GM12878 (cell line): Measurements from ENCODE around the gene NGF. TPM values are rescaled to one million over a fixed set of nuclear protein-coding genes. Genes with fewer than 3 reads are reported as not detected.

Experiments
- ATAC-seq: fragments of 200-7000 bp; cut with Tn5 transposase; 3 replicates; pipeline ENCODE4 v1.9.1; 2020; ENCODE audit warnings: mild to moderate bottlenecking, moderate library complexity
- BruUV-seq: library from RNA; stranded (reverse); fragments of 400-500 nt; replicated peaks from 2 replicates; lab custom pipeline; 2021; lab: Mats Ljungman, UMichigan
- CTCF ChIA-PET: fragments of 300-600 bp; sonication (Branson Sonifier 250); formaldehyde crosslinking; extraction: SDS; loops from one replicate; lab custom pipeline; 2021; ENCODE audit warnings: inconsistent platforms; lab: Yijun Ruan, JAX
- POLR2A ChIA-PET: fragments of 350-600 bp; formaldehyde crosslinking; extraction: SDS; loops from one replicate; lab custom pipeline; 2021; ENCODE audit warnings: inconsistent platforms; lab: Charles Lee
- RAD21 ChIA-PET: fragments of 300-600 bp; sonication (Branson Sonifier 250); formaldehyde crosslinking; loops from one replicate; lab custom pipeline; 2023; ENCODE audit warnings: antibody characterized with exemption; ENCODE audit not compliant: unreplicated experiment; lab: Charles Lee
- SMC1A ChIA-PET: fragments of 300-600 bp; sonication (Branson Sonifier 250); formaldehyde crosslinking; loops from one replicate; lab custom pipeline; 2023; ENCODE audit not compliant: unreplicated experiment, uncharacterized antibody; lab: Charles Lee
- DNase-seq: peaks from one replicate; pipeline ENCODE4 v3.0.0-alpha.2; 2011; ENCODE audit warnings: low read depth, low spot score
- FAIRE-seq: peaks from 3 replicates; lab custom pipeline; 2011; peaks lifted over from hg19 to GRCh38; lab: Jason Lieb, UNC
- H2AFZ ChIP-seq: 2 replicates; pipeline ENCODE4 v1.6.0; 2011; ENCODE audit warnings: low read depth, low read length, control low read depth; ENCODE audit not compliant: control insufficient read depth
- H3K27ac ChIP-seq: 2 replicates; pipeline ENCODE4 v1.5.1; 2011; ENCODE audit warnings: control low read depth; ENCODE audit not compliant: control insufficient read depth, insufficient read depth
- H3K27me3 ChIP-seq, 2 experiments: replicated peaks in 1 of 2; 2 replicates each; pipeline versions ENCODE4 v1.6.0 to v1.6.1; 2011; ENCODE audit warnings: low read length in 1 of 2; ENCODE audit not compliant: control insufficient read depth in 2 of 2, insufficient read depth in 2 of 2
- H3K36me3 ChIP-seq, 2 experiments: 2 replicates each; pipeline ENCODE4 v1.5.1; 2011; ENCODE audit warnings: low read length in 1 of 2; ENCODE audit not compliant: control insufficient read depth in 2 of 2, insufficient read depth in 2 of 2
- H3K4me1 ChIP-seq: 2 replicates; pipeline ENCODE4 v1.6.1; 2011; ENCODE audit warnings: mild to moderate bottlenecking, low read length, moderate library complexity, mixed read lengths; ENCODE audit not compliant: control insufficient read depth, insufficient read depth
- H3K4me2 ChIP-seq: 2 replicates; pipeline ENCODE4 v1.6.0; 2011; ENCODE audit warnings: control low read depth; ENCODE audit not compliant: control insufficient read depth, insufficient read depth
- H3K4me3 ChIP-seq: fragments of 200-600 bp; sonication (generic); 2 replicates; pipeline ENCODE4 v1.5.1; 2016
- H3K79me2 ChIP-seq: 2 replicates; pipeline ENCODE4 v1.6.0; 2011; ENCODE audit warnings: low read length; ENCODE audit not compliant: control insufficient read depth, insufficient read depth
- H3K9ac ChIP-seq: 2 replicates; pipeline ENCODE4 v1.8.0; 2011; ENCODE audit warnings: low read length, control low read depth, mixed read lengths; ENCODE audit not compliant: control insufficient read depth, insufficient read depth
- H3K9me3 ChIP-seq: replicated peaks from 3 replicates; pipeline ENCODE4 v1.5.1; 2011; ENCODE audit warnings: mild to moderate bottlenecking, low read length; ENCODE audit not compliant: control insufficient read depth, insufficient read depth
- H4K20me1 ChIP-seq: 2 replicates; pipeline ENCODE4 v1.6.0; 2011; ENCODE audit not compliant: control insufficient read depth, insufficient read depth
- CBX3 ChIP-seq: fragments of 200-600 bp; sonication (generic); IDR thresholded peaks from 2 replicates; pipeline ENCODE4 v1.6.1; 2016; ENCODE audit warnings: low read depth, borderline replicate concordance
- CREB1 ChIP-seq: IDR thresholded peaks from 2 replicates; pipeline ENCODE4 v1.6.1; 2012; ENCODE audit warnings: low read depth, mild to moderate bottlenecking, inconsistent platforms
- MEF2B ChIP-seq: fragments of 450-650 bp; IDR thresholded peaks from 2 replicates; pipeline ENCODE4 v1.6.1; 2018; ENCODE audit warnings: mild to moderate bottlenecking, moderate library complexity; ENCODE audit not compliant: partially characterized antibody, poor library complexity, severe bottlenecking
- MXI1 ChIP-seq: fragments of 150-350 bp; IDR thresholded peaks from 2 replicates; pipeline ENCODE4 v1.6.1; 2011; ENCODE audit warnings: low read depth, mild to moderate bottlenecking, inconsistent platforms, low read length, improper control_type of control experiment
- NR2C1 ChIP-seq: fragments of 450-650 bp; IDR thresholded peaks from 2 replicates; pipeline ENCODE4 v1.6.1; 2017; ENCODE audit warnings: antibody characterized with exemption, mild to moderate bottlenecking, moderate library complexity
- PML ChIP-seq: IDR thresholded peaks from 2 replicates; pipeline ENCODE4 v1.6.1; 2012; ENCODE audit warnings: low read length, inconsistent platforms
- POLR2AphosphoS5 ChIP-seq: IDR thresholded peaks from 2 replicates; pipeline ENCODE4 v1.6.1; 2011; ENCODE audit warnings: mild to moderate bottlenecking, low read length, inconsistent platforms
- WRNIP1 ChIP-seq: IDR thresholded peaks from 2 replicates; pipeline ENCODE4 v1.6.1; 2011; ENCODE audit warnings: low read depth, low read length, improper control_type of control experiment, borderline replicate concordance
- ZZZ3 ChIP-seq: IDR thresholded peaks from 2 replicates; pipeline ENCODE4 v1.6.1; 2011; ENCODE audit warnings: low read depth; ENCODE audit not compliant: control insufficient read depth, insufficient read length
- WGBS: methylation state at CpG from one replicate; pipeline ENCODE4 v1.1.6; 2016; ENCODE audit warnings: low lambda C conversion rate; ENCODE audit not compliant: insufficient replicate concordance, insufficient coverage; ENCODE audit errors: missing lambda C conversion rate; 5-methylcytosine and 5-hydroxymethylcytosine counted together
- in situ Hi-C: fragments of 300-500 bp; cut with MboI; formaldehyde crosslinking; loops from 9 replicates; pipeline ENCODE4 v1.14.3; 2018; ENCODE audit warnings: mixed read lengths
- intact Hi-C: fragments of 100-400 bp; cut with micrococcal nuclease; formaldehyde crosslinking; loops from one replicate; pipeline ENCODE4 v1.14.2; 2022; ENCODE audit not compliant: unreplicated experiment
- polyA plus RNA-seq, 11 experiments: library from polyadenylated mRNA; depleted of rRNA in 4 of 11; unstranded in 6 of 11; stranded (reverse) in 5 of 11; fragments of >200 nt; fragmentation: Nextera tagmentation in 4 of 11; fragmentation: Illumina TruSeq in 1 of 11; extraction: Ambion mirVana in 4 of 11; extraction: Trizol in 1 of 11; gene quantifications; 1 replicate in 1 of 11; 2 replicates in 10 of 11; pipeline versions ENCODE4 v1.2.1 to v1.2.3, GENCODE V29; 2011 to 2016; ENCODE audit warnings: inconsistent platforms in 2 of 11, missing spikeins in 2 of 11, low read depth in 1 of 11
- total RNA-seq, 4 experiments: library from RNA; depleted of rRNA in 3 of 4; stranded (reverse); fragments of >200 nt in 3 of 4; fragmentation: Illumina TruSeq in 1 of 4; extraction: Trizol in 1 of 4; gene quantifications; 2 replicates each; pipeline versions ENCODE4 v1.2.1 to v1.2.3, GENCODE V29; 2013 to 2021
- TF ChIP-seq, protein P1 (sequence below): fragments of 450-650 bp; IDR thresholded peaks from 2 replicates; pipeline ENCODE4 v1.6.1; 2017; ENCODE audit warnings: mild to moderate bottlenecking, moderate library complexity
- TF ChIP-seq, protein P2 (sequence below): IDR thresholded peaks from 2 replicates; pipeline ENCODE4 v1.6.1; 2012; ENCODE audit warnings: low read depth, low read length, improper control_type of control experiment

NGF gene
- total and polyA plus RNA-seq, 10 of the 15 experiments (the other 5 are each of a cell fraction or from before 2014, with no cell fraction given), result not detected

DNA sequence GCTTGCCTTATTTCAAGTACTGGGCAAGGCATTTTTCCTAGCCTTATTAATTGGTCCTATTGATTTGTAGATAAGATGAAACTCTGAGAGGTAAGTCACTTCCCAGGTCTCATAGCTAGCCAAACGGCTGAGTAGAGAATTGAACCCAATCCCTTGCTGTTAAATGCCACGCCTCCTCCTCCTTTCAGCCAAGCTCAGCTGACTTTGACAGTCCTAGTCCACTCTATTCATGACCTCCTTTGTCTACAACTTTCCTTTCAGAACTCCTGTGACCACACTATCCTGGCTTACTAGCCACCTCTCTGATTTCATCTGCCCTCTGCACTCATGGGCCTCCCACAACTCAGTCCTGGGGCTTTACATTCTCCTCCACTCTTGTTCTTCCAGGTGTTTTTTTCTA lies 3.9 kb upstream of the NGF start:
- SMC1A ChIA-PET, result no interaction called here
- CTCF ChIA-PET, result no interaction called here
- POLR2A ChIA-PET, result no interaction called here
- Histone ChIP-seq H3K36me3 (no peaks in the 10 kb centered on the region), H3K79me2 (no peaks in the 10 kb centered on the region), H4K20me1 (no peaks in the 10 kb centered on the region), H2AFZ (no peak overlapping the region), H3K4me3 (no peak overlapping the region), H3K9ac (no peak overlapping the region), H3K4me1 (no peaks in the 10 kb centered on the region), H3K27ac (no peak overlapping the region), H3K9me3 (no peaks in the 10 kb centered on the region), H3K27me3 (peaks cover 0 to 5% of the 10 kb centered on the region in 2 experiments; a peak in 2 of 4 replicates), H3K4me2 (no peak overlapping the region)
- intact Hi-C loops (no loop called here), in situ Hi-C loops (no loop called here)
- 5% methylated on average over 2 of the region's 2 CpGs for WGBS
- FAIRE-seq, result no peak
- DNase-seq, result no peak
- ATAC-seq, result no peak
- BruUV-seq, result no TSS peak
- RAD21 ChIA-PET, result no interaction called here
- TF ChIP-seq POLR2AphosphoS5, result no peak
- TF ChIP-seq MXI1, result no peak
- no peak for TF ChIP-seq NR2C1
- TF ChIP-seq MEF2B, result no peak
- TF ChIP-seq, protein P1, sequence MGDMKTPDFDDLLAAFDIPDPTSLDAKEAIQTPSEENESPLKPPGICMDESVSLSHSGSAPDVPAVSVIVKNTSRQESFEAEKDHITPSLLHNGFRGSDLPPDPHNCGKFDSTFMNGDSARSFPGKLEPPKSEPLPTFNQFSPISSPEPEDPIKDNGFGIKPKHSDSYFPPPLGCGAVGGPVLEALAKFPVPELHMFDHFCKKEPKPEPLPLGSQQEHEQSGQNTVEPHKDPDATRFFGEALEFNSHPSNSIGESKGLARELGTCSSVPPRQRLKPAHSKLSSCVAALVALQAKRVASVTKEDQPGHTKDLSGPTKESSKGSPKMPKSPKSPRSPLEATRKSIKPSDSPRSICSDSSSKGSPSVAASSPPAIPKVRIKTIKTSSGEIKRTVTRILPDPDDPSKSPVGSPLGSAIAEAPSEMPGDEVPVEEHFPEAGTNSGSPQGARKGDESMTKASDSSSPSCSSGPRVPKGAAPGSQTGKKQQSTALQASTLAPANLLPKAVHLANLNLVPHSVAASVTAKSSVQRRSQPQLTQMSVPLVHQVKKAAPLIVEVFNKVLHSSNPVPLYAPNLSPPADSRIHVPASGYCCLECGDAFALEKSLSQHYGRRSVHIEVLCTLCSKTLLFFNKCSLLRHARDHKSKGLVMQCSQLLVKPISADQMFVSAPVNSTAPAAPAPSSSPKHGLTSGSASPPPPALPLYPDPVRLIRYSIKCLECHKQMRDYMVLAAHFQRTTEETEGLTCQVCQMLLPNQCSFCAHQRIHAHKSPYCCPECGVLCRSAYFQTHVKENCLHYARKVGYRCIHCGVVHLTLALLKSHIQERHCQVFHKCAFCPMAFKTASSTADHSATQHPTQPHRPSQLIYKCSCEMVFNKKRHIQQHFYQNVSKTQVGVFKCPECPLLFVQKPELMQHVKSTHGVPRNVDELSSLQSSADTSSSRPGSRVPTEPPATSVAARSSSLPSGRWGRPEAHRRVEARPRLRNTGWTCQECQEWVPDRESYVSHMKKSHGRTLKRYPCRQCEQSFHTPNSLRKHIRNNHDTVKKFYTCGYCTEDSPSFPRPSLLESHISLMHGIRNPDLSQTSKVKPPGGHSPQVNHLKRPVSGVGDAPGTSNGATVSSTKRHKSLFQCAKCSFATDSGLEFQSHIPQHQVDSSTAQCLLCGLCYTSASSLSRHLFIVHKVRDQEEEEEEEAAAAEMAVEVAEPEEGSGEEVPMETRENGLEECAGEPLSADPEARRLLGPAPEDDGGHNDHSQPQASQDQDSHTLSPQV, result no peak
- TF ChIP-seq CREB1, result no peak
- no peak for TF ChIP-seq PML
- TF ChIP-seq, protein P2, sequence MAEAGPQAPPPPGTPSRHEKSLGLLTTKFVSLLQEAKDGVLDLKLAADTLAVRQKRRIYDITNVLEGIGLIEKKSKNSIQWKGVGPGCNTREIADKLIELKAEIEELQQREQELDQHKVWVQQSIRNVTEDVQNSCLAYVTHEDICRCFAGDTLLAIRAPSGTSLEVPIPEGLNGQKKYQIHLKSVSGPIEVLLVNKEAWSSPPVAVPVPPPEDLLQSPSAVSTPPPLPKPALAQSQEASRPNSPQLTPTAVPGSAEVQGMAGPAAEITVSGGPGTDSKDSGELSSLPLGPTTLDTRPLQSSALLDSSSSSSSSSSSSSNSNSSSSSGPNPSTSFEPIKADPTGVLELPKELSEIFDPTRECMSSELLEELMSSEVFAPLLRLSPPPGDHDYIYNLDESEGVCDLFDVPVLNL, result no peak
- TF ChIP-seq ZZZ3, result no peak
- TF ChIP-seq WRNIP1, result no peak
- no peak for TF ChIP-seq CBX3
